Measurements from ENCODE around the gene DDO. TPM values are rescaled to one million over a fixed set of nuclear protein-coding genes. Genes with fewer than 3 reads are reported as not detected.

DDO gene
- total RNA-seq, 1 donor from 2014 or later = 0.29 TPM

- H3K27me3 ChIP-seq (ENCODE audit: control insufficient read depth, insufficient read depth, low read length) = no peaks in the 10 kb centered on the region
- no peak for TF ChIP-seq CTCF (IDR thresholded peaks at IDR 0.05; ENCODE audit: insufficient read depth, low read length, poor library complexity, severe bottlenecking)
- H3K36me3 ChIP-seq (ENCODE audit: control insufficient read depth, insufficient read depth, low read length) = no peaks in the 10 kb centered on the region
- no peak for DNase-seq (ENCODE audit: low read depth)
- no peak overlapping the region for H3K4me3 ChIP-seq (ENCODE audit: low read depth, low read length)
These were observed 3.2 kb upstream of the DDO start for GRCh38 chr6:110418594-110418993.

- no peak for DNase-seq (ENCODE audit: low read depth)
- TF ChIP-seq CTCF (IDR thresholded peaks at IDR 0.05; ENCODE audit: insufficient read depth, low read length, poor library complexity, severe bottlenecking) = no peak
These were observed 706 bp downstream of the DDO start for GRCh38 chr6:110414669-110415068.

GRCh38 chr6:110412360-110412759 is 3.0 kb downstream of the DDO start:
- Histone ChIP-seq H3K27me3 (ENCODE audit: control insufficient read depth, insufficient read depth, low read length) (no peaks in the 10 kb centered on the region), H3K4me3 (ENCODE audit: low read depth, low read length) (no peak overlapping the region), H3K36me3 (ENCODE audit: control insufficient read depth, insufficient read depth, low read length) (no peaks in the 10 kb centered on the region)
- no peak for DNase-seq (ENCODE audit: low read depth)
- no peak for TF ChIP-seq CTCF (IDR thresholded peaks at IDR 0.05; ENCODE audit: insufficient read depth, low read length, poor library complexity, severe bottlenecking)

More at GRCh38 chr6:110414669-110415068, 706 bp downstream of the DDO start:
- Histone ChIP-seq H3K4me3 (ENCODE audit: low read depth, low read length) (no peak overlapping the region), H3K27me3 (ENCODE audit: control insufficient read depth, insufficient read depth, low read length) (no peaks in the 10 kb centered on the region), H3K36me3 (ENCODE audit: control insufficient read depth, insufficient read depth, low read length) (no peaks in the 10 kb centered on the region)

- no peak overlapping the region for H3K4me3 ChIP-seq (ENCODE audit: low read depth, low read length)
- DNase-seq (ENCODE audit: low read depth) = no peak
- no peak for TF ChIP-seq CTCF (IDR thresholded peaks at IDR 0.05; ENCODE audit: insufficient read depth, low read length, poor library complexity, severe bottlenecking)
- no peaks in the 10 kb centered on the region for H3K36me3 ChIP-seq (ENCODE audit: control insufficient read depth, insufficient read depth, low read length)
- no peaks in the 10 kb centered on the region for H3K27me3 ChIP-seq (ENCODE audit: control insufficient read depth, insufficient read depth, low read length)
These were observed 4.9 kb downstream of the DDO start for GRCh38 chr6:110410511-110410910.

- no peak overlapping the region for H3K4me3 ChIP-seq (ENCODE audit: low read depth, low read length)
- H3K36me3 ChIP-seq (ENCODE audit: control insufficient read depth, insufficient read depth, low read length) = no peaks in the 10 kb centered on the region
- no peak for TF ChIP-seq CTCF (IDR thresholded peaks at IDR 0.05; ENCODE audit: insufficient read depth, low read length, poor library complexity, severe bottlenecking)
- no peak for DNase-seq (ENCODE audit: low read depth)
- H3K27me3 ChIP-seq (ENCODE audit: control insufficient read depth, insufficient read depth, low read length) = no peaks in the 10 kb centered on the region
These were observed 5.6 kb downstream of the DDO start for GRCh38 chr6:110409794-110410193.

- Histone ChIP-seq H3K27me3 (ENCODE audit: control insufficient read depth, insufficient read depth, low read length) (no peaks in the 10 kb centered on the region), H3K4me3 (ENCODE audit: low read depth, low read length) (no peak overlapping the region), H3K36me3 (ENCODE audit: control insufficient read depth, insufficient read depth, low read length) (no peaks in the 10 kb centered on the region)
- peak; percentile 6 for TF ChIP-seq CTCF (IDR thresholded peaks at IDR 0.05; ENCODE audit: insufficient read depth, low read length, poor library complexity, severe bottlenecking)
- DNase-seq (ENCODE audit: low read depth) = no peak
These were observed 6.5 kb downstream of the DDO start for GRCh38 chr6:110408901-110409300.
